GM19193 (cell line): ENCODE results near the gene CASKIN1.

Source experiments
- POLR2A ChIP-seq: IDR thresholded peaks from 4 replicates; pipeline ENCODE4 v1.6.1; 2011; ENCODE audit not compliant: insufficient read depth, insufficient read length; ENCODE audit errors: extremely low read depth

CASKIN1 gene

GRCh38 chr16:2216330-2216729 lies 19.9 kb upstream of the CASKIN1 start:
- TF ChIP-seq POLR2A = no peak

DNA sequence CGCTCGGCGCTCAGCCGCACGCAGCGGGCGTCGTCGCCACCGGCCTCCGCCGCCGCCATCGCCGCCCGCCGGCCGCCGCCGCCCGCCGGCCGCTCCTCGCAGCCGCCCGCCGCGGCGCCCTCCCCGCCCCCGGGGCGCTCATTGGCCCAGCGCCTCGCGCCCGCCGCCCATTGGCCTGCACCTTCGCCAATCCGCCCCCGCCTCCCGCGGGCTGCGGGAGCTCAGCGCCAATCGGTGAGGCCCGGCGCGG lies 18.2 kb upstream of the CASKIN1 start, which contains the start of gene PGP:
TSS of gene PGP (minus strand) at position 122 of the 250 bp plus-strand sequence. CDS start at position 59, 63 bp downstream.
- no peak for TF ChIP-seq POLR2A

DNA sequence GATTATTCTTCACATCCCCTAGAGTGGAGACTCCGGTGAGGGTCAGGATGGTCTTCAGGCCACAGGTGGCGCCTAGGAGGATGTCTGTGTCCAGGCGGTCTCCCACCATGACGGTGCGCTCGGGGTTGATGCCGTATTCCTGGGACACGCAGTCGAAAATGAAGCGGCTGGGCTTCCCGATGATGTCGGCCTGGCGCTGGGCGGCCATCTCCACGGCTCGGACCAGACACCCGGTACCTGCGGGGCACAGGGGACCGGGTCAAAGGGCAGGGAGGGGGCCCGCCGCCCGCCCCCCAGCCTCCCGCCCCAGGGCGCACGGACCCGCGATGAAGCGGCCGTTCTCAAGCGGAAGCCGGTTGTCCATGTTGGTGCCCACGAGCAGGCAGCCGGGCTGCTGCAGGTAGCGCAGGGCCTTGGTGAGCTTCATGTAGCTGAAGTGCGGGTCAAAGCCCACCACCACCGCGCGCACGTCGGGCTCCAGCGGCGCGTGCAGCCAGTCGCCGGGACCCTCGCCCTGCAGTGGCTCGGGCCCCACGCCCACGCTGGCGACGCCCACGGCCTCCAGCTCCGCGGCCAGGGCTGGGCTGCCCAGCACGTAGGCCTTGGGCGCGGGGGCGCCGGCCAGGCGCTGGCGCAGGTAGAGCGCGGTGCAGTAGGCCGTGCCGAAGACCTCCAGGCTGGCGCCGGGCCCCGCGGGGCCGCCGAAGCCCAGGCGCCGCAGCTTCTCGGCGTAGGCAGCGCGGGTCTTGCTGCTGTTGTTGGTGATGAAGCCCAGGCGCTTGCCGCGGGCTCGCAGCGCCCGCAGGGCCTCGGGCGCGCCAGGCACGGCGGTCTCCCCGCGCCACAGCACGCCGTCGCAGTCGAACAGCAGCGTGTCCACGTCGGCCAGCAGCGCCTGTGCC lies 17.7 kb upstream of the CASKIN1 start:
- no peak for TF ChIP-seq POLR2A

GRCh38 chr16:2212362-2213324 lies 16.2 kb upstream of the CASKIN1 start:
- no peak for TF ChIP-seq POLR2A

- TF ChIP-seq POLR2A = no peak
These were observed 15.5 kb upstream of the CASKIN1 start for GRCh38 chr16:2211923-2212347.

DNA sequence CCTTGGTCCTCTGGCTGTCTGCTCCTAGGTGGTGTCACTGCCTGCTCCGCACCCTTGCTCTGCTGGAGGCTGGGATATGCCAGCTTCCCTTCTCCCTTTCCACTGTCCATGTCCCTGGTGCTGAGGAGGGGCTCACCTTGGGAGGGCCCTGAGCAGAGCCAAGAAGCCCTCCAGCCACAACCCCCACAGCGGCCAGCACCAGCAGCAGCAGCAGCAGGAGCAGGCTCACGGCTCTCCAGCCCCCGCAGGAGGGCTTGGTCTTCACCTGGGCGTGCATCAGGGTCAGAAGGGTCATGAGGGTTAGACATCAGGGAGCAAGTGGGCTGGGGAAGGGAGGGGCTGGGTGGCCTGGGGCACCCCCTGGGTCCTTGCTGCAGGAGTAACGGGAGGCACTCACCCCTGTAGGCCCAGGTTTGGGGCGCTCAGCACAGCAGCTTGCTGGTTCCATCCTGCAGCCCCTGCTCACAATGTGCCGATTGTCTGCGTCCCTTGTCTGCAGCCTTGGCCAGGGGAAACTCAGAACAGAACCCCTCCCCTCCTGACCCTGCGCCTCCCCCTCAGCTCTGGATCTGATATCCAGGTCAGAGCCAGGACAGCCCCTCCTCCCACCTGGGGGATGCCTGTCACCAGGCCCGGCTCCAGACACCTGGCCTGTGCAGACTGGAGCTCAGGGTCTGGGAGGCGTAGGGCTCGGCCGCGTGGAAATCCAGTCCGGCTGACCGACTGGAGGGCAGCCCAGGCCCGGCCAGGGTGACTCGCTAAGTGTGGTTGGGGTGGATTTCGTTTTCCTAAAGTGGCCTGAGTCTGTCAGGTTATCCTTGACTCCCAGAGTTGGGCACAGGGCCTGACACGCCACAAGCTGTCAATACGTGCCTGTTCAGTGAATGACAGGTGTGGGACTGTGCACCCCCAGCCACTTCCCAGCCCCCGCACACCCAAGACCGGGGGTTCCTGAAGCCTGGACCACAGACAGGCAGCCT lies 14.3 kb upstream of the CASKIN1 start, which contains the start of gene BRICD5:
TSS of gene BRICD5 (minus strand) at position 478 of the 980 bp plus-strand sequence. CDS start at position 448, 30 bp downstream.
- no peak for TF ChIP-seq POLR2A

- TF ChIP-seq POLR2A = no peak
These were observed 13.6 kb upstream of the CASKIN1 start for GRCh38 chr16:2210009-2210332.

- TF ChIP-seq POLR2A = no peak
These were observed 13.0 kb upstream of the CASKIN1 start for GRCh38 chr16:2209258-2210008.

DNA sequence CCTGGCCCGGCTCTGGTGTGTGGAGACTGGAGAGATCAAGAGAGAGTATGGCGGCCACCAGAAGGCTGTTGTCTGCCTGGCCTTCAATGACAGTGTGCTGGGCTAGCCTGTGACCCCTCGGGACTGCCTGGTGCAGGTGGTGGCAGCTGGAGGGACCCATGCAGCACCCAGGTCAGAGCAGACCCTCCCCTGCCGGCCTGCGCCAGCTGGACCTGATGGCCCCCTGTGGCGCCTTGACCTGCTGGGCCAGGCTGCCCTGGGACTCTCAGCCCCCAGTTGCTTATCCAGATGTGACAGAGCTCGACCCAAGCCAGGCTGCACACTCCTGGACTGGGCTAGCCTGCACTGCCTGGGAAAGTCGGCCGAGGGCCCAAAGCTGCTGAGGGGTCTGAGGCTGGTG lies 12.4 kb upstream of the CASKIN1 start:
- TF ChIP-seq POLR2A = no peak

DNA sequence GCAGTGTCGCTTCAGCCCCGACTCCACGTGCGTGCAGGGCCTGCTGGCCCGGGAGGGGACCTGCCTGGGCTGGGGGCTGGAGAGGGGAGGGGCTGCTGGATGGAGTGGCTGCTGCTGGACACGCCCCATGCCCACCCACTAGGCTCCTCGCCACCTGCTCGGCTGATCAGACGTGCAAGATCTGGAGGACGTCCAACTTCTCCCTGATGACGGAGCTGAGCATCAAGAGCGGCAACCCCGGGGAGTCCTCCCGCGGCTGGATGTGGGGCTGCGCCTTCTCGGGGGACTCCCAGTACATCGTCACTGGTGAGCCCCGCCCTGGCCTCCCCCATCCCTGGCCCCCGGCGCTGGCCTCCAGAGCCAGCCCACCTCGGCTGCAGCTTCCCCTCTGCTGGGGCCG lies 11.9 kb upstream of the CASKIN1 start:
- TF ChIP-seq POLR2A = no peak

DNA sequence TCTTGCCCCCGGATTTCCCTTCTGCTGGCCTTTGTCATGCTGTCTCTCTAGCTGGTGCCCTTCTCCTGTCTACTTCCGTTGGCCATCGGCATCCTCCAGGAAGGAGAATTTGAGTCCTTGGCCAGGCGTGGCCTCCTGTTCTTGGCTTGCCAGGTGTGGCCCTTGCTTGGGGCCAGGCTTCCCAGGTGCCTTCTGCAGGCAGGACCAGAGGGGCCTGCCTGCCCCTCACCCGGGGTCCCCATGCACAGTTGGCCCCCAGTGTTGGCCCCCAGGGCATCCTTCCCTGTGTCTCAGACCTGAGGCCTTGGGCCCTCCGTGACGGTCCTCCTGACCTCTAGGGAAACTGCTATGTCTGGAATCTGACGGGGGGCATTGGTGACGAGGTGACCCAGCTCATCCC lies 11.5 kb upstream of the CASKIN1 start:
- TF ChIP-seq POLR2A = no peak

- TF ChIP-seq POLR2A = no peak
These were observed 10.5 kb upstream of the CASKIN1 start for GRCh38 chr16:2206780-2207433.

GRCh38 chr16:2206420-2206779 lies 10.0 kb upstream of the CASKIN1 start:
- no peak for TF ChIP-seq POLR2A

- no peak for TF ChIP-seq POLR2A
These were observed 9.5 kb upstream of the CASKIN1 start for GRCh38 chr16:2205967-2206313.
